ENCODE results near the gene CITED4.

Gene CITED4

DNA sequence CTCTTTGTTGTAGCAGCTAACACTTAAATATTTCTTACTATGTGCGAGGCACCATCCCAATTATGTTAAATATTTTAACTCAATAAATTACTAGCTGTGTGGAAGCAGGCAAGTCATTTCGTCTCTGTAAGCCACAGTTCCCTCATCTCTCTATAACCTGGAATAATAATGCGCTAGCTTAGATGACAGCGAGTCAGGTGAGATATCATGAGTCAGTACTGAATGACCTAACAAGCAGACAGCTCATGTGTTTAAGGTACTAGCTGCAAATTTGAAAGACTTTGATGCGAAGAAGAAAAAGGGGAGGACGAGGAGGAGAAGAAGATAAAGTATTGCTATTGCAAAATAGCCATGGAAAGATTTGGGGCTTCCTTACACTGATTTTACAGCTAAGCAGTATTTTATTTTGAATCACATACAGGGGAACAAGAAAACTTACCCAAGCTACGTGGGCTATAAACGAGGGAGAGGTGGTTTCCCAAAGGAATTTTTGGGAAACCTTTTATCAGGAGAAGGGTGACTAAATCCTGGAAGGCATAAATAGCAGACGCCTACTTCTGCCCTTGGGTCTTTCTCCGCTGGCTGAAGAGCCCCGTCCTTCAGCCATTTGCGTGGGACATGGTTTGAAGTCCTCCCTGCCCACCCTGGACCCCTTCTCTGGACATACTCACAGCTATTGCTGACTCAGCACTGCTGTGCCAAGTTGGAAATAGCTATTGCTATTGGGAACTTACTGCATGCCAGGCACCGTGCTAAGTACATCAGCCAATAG lies 8.9 kb downstream of the CITED4 start:
- DNase-seq (ENCODE audit: low read depth in 2 of 2) = no peak

DNA sequence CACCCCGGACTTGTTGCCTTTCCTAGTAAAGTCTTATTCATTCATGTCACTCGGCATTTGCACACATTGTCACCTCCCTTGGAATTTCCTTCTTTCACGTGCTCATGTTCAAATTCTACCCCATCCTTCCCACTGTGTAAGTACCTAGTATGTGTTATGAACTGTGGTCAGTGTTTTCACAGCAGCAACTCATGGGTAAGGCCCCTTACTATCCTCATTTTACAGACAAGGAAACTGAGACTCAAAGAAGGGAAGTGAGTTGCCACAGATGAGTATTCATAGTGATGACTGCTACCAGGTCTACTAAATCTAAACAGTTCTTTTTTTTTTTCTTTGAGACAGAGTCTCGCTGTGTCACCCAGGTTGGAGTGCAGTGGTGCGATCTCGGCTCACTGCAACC lies 10.5 kb downstream of the CITED4 start:
- DNase-seq (ENCODE audit: low read depth in 2 of 2) = no peak

- peak; percentile 61 to 69 for DNase-seq (ENCODE audit: low read depth in 2 of 2)
Measured at GRCh38 chr1:40849801-40850592, 12.2 kb downstream of the CITED4 start.

DNA sequence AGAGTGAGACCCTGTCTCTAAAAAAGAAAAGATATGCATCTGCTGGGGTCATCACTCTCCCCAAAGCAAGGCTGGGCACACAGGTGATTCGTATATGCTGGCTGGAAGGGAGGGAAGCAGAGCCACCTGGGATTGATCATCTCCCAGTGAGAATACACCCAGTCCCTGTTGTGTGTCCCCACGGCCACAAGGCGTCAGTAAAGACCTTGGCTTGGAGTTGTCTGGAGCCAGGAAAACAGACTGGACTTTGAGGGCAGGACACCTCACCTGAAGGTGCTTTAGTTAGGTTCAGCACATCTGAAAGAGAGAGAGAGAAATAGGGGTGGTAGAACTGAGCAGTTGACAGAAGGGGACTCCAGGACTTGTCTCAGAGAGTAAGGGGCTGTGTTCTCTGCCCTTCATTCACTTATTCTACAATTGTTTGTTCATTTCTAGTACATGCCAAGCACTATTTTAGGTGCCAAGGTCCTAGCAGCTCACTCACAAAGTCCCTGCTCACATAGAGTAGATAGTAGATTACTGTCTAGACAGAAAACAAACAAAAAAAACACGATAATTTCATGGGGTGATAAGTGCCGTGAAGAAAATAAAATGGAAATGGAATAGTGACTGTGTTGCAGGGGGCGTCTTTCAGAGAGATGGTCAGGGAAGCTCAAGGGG lies 13.5 kb downstream of the CITED4 start:
- no peak for DNase-seq (ENCODE audit: low read depth in 2 of 2)

- DNase-seq (ENCODE audit: low read depth in 2 of 2) = no peak
Measured at GRCh38 chr1:40847023-40847745, 15.0 kb downstream of the CITED4 start.

DNA sequence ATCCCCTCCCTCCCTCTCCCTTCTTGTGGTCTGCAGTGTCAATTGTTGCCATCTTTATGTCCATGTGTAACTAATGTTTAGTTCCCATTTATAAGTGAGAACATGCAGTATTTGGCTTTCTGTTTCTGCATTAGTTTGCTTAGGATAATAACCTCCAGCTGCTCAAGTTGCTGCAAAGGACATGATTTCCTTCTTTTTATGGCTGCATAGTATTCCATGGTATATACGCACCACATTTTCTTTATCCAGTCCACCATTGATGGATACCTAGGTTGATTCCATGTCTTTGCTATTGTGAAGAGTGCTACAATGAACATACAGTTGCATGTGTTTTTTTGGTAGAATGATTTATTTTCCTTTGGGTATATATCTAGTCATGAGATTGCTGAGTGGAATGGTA lies 16.3 kb downstream of the CITED4 start:
- DNase-seq (ENCODE audit: low read depth in 2 of 2) = no peak

- no peak for DNase-seq (ENCODE audit: low read depth in 2 of 2)
Measured at GRCh38 chr1:40844887-40845878, 17.0 kb downstream of the CITED4 start.

GRCh38 chr1:40844079-40844478 lies 18.1 kb downstream of the CITED4 start:
- DNase-seq (ENCODE audit: low read depth in 2 of 2) = no peak

DNA sequence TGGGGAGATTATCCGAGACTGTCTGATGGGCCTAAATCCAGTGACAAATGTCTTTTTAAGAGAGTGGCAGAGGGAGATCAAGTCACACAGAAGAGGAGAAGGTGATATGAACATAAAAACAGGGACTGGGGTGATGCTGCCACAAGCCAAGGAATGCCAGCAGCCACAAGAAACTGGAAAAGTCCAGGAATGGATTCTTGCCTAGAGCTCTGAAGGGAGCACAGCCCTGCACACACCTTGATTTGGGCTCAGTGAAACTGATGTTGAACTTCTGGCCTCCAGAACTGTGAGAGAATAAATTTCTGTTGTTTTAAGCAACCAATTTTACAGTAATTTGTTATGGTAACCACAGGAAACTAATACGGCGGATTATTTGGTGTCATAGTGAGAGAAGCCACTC lies 19.5 kb downstream of the CITED4 start:
- no peak for DNase-seq (ENCODE audit: low read depth in 2 of 2)

DNA sequence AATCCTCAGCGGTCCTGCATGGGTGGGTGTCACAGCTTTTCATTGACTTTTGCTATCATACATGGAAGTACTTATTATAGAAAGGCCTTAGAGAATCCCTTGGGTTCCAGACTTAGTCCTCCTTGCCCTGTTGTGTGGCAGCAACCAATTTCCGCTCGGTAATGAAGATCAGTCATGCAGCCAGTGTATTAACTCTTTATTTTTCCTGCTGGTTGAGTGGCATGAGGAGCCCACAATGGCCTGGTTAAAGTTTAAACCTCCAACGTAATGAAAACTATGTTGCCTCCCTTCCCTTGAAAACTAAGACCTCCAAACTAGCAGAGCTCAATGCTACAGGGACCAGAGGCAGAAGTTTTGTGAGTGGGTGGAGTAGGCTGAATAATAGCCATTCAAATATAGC lies 20.0 kb downstream of the CITED4 start:
- no peak for DNase-seq (ENCODE audit: low read depth in 2 of 2)

- no peak for DNase-seq (ENCODE audit: low read depth in 2 of 2)
Measured at GRCh38 chr1:40841602-40842001, 20.6 kb downstream of the CITED4 start.

GRCh38 chr1:40840526-40841323 lies 21.4 kb downstream of the CITED4 start:
- DNase-seq (ENCODE audit: low read depth in 2 of 2) = no peak

- DNase-seq (ENCODE audit: low read depth in 2 of 2) = no peak
Measured at GRCh38 chr1:40839943-40840335, 22.2 kb downstream of the CITED4 start.

GRCh38 chr1:40838980-40839942 lies 22.9 kb downstream of the CITED4 start:
- DNase-seq (ENCODE audit: low read depth in 2 of 2) = no peak

DNA sequence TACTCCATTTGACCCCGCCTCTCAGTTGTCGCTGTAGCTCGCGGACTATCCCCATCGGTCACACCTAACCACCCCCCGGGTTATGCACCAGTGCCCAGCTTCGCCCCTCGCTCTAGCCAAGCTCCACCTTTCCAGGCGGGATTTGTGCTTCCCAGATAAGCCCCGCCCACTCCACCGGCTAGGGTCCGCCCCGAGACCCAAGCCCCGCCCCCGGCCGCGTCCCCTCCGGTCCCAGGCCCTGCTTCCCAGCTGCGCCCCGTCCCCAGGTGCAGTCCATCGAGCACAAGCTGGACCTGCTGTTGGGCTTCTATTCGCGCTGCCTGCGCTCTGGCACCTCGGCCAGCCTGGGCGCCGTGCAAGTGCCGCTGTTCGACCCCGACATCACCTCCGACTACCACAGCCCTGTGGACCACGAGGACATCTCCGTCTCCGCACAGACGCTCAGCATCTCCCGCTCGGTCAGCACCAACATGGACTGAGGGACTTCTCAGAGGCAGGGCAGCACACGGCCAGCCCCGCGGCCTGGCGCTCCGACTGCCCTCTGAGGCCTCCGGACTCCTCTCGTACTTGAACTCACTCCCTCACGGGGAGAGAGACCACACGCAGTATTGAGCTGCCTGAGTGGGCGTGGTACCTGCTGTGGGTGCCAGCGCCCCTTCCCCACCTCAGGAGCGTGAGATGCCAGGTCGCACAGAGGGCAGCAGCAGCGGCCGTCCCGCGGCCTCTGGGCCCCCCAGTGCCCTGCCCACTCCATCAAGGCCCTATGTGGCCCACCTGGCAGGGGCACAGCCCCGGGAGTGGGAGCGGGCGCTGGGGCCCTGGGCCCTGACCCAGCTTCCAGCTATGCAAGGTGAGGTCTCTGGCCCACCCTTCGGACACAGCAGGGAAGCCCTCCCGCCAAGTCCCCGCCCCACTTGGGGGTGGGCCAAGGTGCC lies 23.9 kb downstream of the CITED4 start:
- DNase-seq (ENCODE audit: low read depth in 2 of 2) = no peak

DNA sequence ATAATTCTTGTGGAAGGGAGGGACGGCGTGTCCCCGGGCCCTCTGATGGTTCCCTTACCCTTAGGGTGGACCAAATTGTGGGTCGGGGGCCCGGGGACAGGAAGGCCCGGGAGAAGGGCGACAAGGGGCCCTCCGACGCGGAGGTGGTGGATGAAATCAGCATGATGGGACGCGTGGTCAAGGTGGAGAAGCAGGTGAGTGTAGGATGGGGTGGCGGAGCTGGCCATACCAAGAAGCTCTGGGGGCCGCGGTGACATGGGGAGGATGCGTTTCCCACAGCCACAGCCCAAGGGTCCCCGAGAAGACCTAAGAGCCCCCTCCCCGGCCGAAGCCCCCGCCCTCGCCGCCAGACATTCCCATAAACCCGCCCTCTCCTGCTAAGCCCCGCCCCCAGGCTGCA lies 24.6 kb downstream of the CITED4 start:
- DNase-seq (ENCODE audit: low read depth in 2 of 2) = no peak

GRCh38 chr1:40836283-40836682 lies 25.9 kb downstream of the CITED4 start:
- DNase-seq (ENCODE audit: low read depth in 2 of 2) = no peak
